HG03196 (cell line): ENCODE results near the gene RNF40.
"Not testable (repeated sequence)": the region's sequence is repeated elsewhere in the genome, so short reads cannot be mapped to it uniquely, and the experiment has no call there.

Source experiments
- ATAC-seq: cut with Tn5 transposase; IDR thresholded peaks from one replicate; pipeline ENCODE4 v1.9.1; 2021; ENCODE audit not compliant: unreplicated experiment

RNF40 gene

GRCh38 chr16:30780549-30780948, 18.4 kb downstream of the RNF40 start:
- ATAC-seq: no peak

GRCh38 chr16:30782486-30783279, 20.6 kb downstream of the RNF40 start:
- no peak for ATAC-seq

DNA sequence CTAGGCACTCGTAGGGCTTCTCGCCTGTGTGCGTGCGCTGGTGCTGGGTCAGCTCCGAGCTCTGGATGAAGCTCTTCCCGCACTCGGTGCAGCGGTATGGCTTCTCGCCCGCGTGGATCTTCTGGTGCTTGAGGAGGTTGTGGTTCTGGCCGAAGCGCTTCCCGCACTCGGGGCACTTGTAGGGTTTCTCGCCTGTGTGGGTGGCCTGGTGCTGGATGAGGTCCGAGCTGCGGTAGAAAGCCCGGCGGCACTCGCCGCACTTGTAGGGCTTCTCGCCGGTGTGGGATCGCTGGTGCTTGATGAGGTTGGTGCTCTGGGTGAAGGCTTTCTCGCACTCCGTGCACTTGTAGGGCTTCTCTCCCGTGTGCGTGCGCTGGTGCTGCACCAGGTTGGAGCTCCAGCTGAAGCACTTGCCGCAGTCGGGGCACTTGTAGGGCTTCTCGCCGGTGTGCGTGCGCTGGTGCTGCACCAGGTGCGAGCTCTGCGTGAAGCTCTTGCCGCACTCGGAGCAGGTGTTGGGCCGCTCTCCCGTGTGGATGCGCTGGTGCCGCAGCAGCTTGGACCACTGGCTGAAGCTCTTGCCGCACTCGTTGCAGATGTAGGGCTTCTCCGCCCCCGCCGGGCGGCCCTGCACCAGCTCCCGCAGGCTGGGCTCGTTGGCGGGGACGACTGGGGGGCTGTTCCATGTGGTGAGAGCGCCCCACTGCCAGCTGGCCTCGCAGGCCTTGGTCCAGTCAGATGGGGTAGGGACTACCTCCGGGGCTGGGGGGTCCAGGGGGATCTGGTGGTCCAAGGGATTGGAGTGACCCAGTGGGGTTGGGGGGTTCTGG, 21.4 kb downstream of the RNF40 start:
- ATAC-seq: no peak

GRCh38 chr16:30784215-30784614, 22.1 kb downstream of the RNF40 start:
- ATAC-seq: no peak

DNA sequence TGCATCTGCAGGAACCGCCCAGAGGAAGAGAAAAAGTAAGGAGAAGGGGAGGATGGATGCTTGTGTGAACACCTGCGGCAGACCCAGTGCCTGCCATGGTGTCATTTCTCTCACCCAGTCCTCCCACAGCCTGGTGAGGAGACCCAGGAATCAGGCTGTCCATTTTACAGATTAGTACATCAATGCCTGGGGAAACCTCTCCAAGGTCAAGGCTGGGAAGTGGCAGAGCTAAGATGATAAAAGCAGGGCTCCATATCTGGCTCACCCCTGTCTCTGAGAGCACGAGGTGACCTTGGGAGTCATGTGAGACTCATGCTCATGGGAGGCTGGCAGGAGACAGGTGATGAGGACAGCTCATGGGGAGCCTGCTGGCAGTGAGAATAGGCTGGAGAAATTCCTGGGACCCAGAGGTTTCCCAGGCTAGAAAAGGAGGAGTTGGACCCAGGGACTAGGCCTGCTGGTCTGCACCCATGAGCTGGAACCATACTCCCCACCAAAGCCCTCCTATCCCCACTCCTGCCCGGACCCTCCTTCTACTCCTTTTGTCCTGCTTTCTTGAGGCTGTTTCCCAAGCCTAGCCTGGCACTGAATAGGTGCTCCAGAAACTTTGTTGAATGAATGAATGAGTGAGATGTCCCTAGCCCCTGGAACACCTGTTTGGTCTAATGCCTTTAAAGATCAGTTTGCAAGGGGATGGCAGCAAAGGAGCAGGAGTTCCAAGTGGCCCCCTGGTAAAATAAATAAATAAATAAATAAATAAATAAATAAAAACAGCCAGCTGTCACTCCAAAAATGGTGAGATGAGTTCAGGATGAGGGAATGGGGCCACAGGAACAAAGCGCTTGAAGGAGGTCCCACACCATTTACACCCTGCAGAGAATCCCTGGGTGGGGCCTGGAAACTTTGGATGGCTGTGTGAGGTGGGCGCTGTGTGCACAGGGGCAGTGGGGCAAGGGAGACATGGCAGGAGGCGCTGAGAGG, 23.3 kb downstream of the RNF40 start:
- no peak for ATAC-seq

DNA sequence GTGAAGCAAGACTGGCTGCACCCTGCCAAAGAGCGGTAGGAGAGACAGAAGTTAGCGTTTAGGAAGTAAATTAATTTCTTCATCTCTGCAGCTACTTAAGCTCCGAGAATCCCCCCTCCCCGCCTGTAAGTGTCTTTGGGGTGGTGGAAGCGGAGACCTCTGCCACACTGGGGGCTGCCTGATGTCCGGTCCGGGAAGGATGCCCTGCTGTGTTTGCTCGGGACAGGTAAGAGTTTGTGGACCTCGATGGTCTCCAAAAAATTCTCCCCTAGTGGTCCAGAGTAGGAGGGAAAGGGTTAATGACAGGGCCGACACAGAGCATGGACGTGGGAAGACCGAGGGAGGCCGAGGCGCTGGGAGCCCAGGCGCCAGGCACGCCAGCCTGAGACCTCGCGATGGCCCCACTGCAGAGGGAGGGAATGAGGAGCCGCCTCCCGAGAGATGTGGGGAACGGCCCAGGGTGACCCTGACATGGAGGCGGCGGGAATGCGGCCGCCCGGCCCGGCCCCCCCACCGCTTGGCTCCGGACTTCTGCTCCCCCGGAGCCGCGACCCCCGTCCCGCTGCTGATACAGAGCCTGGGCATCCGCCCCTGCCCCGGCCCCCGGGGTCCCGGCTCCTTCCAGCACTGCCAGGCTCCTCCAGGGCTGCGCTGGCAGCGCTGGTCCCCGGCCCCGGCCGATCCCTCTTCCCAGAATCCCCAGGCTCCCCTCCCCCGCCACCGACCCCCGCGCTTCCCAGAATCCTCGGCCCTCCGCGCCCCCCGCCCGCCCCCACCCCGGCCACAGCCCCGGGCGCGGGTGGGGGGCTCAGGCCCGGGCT, 24.2 kb downstream of the RNF40 start:
- no peak for ATAC-seq

DNA sequence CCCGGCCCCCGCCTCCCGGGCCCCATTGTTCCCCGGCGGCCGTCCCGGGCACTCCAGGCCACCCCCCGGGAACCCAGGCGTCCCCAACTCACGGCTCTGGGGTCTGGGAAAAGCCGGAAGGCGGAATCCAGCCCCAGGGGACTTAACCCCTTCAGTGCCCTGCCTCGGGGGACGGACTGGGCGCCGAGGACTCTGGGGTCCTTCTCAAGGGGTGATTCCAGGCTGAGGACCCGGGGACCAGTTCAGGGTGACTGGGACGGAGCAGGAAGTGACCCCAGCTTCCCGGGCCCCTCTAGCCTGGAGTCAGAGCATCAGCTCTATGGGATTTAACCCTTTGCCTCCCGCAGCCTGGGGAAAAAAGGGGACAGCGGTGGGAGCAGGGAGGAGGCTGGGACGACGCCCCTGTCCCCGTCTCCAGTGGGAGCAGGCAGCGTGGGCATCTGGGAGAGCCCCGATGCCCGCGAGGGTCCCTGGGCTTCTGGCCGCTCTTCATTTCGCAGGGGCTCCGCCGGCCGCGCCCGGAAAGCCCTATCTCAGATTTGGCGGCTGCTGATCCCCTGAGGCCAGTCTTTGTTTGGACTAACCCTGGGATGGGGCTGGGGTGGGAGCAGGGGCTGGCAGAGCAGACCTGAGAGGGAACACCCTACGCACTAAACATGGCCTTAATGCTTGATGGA, 25.0 kb downstream of the RNF40 start, which contains the start of gene ZNF629:
Gene ZNF629, minus strand, starts transcription at position 270 of the 677 bp plus-strand sequence. CDS start 2,723 bp downstream, outside the sequence.
- ATAC-seq: no peak

DNA sequence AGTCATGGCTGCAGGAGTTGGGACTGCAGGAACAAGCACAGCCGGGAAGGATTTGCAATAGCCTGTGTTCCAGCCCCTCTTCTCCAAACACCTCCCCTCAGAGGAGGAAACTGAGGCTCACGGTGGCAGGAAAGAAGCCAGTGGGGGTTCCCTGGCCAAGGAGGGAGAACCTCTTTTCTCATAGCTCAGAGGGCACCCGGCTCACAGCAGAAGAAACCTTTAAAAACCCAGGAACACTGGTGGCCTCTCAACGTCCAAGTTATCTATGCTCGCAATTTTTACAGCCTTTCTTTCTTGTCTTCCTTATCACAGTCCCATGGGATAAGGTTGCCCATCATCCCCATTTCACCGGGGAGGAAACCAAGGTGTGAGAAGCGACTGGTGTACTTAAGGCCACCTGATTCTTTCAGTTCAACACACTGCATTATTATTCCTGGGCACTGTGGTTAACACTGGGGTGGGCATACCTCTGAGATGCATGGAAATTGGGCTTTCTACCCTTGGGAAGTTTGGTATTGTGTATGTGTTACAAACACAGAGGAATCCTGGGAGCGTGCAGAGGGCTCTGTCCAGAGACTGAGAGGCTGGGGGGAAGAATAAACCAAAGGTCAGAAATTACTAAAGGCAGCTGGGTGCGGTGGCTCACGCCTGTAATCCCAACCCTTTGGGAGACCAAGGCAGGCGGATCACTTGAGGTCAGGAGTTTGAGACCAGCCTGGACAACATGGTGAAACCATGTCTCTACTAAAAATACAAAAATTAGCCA, 25.7 kb downstream of the RNF40 start:
- ATAC-seq: no peak

GRCh38 chr16:30793508-30794069, 31.5 kb downstream of the RNF40 start:
- ATAC-seq: no peak

DNA sequence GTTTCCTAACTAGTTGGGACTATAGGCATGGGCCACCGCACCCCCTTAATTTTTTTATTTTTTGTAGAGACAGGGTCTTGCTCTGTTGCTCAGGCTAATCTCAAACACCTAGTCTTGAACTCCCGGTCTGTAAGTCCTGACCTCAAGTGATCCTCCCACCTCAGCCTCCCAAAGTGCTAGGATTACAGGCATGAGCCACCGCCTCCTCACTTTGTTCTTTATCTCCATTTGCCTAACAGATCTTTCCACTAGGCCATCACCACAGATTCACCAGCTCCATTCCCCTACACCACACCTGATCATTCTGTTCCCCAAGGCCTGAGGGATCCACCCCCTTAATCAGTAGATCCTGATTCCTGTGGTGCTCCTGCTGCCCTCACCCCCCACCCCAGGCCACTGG, 32.5 kb downstream of the RNF40 start:
- ATAC-seq: no peak

DNA sequence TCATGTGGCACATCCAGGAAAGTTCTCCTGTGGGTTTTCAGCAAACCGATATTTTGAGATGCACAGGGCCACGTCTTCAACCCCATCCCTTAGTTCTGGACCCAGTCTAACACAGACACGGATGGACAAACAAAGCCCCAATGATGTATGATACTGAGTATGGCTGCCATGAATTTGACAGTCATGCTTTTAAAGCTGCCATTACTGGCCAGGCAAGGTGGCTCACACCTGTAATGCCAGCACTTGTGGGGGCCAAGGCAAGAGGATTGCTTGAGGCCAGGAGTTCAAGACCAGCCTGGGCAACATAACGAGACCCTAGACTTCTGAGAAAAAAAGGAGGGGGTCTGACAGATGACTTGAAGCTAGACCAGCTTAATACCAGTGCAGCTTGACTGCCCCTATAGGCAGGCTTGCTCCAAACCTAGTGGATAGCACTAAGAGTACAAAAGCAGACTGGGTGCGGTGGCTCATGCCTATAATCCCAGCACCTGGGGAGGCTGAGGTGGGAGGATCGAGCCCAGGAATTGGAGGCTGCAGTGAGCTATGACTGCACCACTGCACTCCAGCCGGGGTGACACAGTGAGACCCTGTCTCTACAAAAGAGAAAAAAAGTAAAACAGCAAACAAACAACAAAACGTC, 35.7 kb downstream of the RNF40 start:
- ATAC-seq: no peak

DNA sequence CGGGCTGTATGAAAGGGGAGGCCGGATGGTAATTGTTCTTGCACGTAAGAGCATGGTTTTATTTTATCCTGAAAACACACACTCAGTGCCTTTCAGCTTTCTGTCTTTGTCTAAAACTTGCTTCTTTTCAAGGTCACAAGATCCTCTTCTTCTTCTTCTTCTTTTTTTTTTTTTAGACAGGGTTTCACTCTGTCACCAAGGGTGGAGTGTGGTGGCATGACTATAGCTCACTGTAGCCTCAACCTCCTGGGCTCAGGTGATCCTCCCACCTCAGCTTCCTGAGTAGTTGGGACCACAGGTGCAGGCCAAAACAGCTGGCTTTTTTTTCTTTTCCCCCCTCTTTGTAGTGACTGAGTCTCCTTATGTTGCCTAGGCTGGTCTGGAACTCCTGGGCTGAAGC, 40.8 kb downstream of the RNF40 start:
- ATAC-seq: no peak

GRCh38 chr16:30805056-30805369, 42.9 kb downstream of the RNF40 start:
- ATAC-seq: no peak

GRCh38 chr16:30805370-30806169, 43.4 kb downstream of the RNF40 start:
- no peak for ATAC-seq

DNA sequence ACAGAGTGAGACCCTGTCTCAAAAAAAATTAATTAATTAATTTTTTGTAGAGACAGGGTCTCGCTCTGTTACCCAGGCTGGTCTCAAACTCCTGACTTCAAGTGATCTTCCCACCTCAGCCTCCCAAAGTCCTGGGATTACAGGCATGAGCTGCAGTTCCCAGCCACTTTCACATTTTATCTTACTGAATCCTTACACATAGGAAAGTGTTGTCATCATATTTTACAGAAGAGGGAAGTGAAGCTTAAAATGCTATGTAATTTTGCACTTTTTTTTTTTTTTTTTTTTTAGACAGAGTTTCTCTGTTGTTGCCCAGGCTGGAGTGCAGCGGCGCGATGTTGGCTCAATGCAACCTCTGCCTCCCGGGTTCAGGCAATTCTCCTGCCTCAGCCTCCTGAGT, 46.0 kb downstream of the RNF40 start:
- no peak for ATAC-seq

- not testable (repeated sequence) for ATAC-seq
These were observed 46.8 kb downstream of the RNF40 start for GRCh38 chr16:30808890-30809426.

- not testable (repeated sequence) for ATAC-seq
These were observed 47.6 kb downstream of the RNF40 start for GRCh38 chr16:30809675-30810074.
